Measurements from ENCODE around the gene SUGP1.

SUGP1 gene

GRCh38 chr19:19338082-19338481 lies 17.8 kb upstream of the SUGP1 start:
- no peak for DNase-seq

- no peak for DNase-seq
Observed at GRCh38 chr19:19337120-19337519, 16.8 kb upstream of the SUGP1 start.

GRCh38 chr19:19336597-19336996 lies 16.3 kb upstream of the SUGP1 start:
- DNase-seq = no peak

- DNase-seq = no peak
Observed at GRCh38 chr19:19335408-19336158, 15.3 kb upstream of the SUGP1 start.

GRCh38 chr19:19334989-19335344 lies 14.7 kb upstream of the SUGP1 start:
- DNase-seq = no peak

GRCh38 chr19:19334063-19334988 lies 14.0 kb upstream of the SUGP1 start:
- DNase-seq = no peak

- DNase-seq = no peak
Observed at GRCh38 chr19:19329126-19329525, 8.8 kb upstream of the SUGP1 start.

GRCh38 chr19:19327672-19328071 lies 7.4 kb upstream of the SUGP1 start:
- DNase-seq = no peak

GRCh38 chr19:19324059-19324770 lies 3.9 kb upstream of the SUGP1 start:
- no peak for DNase-seq

GRCh38 chr19:19321141-19321577 lies 850 bp upstream of the SUGP1 start:
- no peak for DNase-seq

- DNase-seq = no peak
Observed at GRCh38 chr19:19319732-19320360, 463 bp downstream of the SUGP1 start.

GRCh38 chr19:19316082-19316481 lies 4.2 kb downstream of the SUGP1 start:
- no peak for DNase-seq

GRCh38 chr19:19315444-19315843 lies 4.9 kb downstream of the SUGP1 start:
- DNase-seq = no peak

GRCh38 chr19:19308373-19308772 lies 11.9 kb downstream of the SUGP1 start:
- no peak for DNase-seq

- DNase-seq = no peak
Observed at GRCh38 chr19:19306191-19306590, 14.1 kb downstream of the SUGP1 start.

GRCh38 chr19:19305696-19306095 lies 14.6 kb downstream of the SUGP1 start:
- DNase-seq = no peak

- no peak for DNase-seq
Observed at GRCh38 chr19:19305066-19305465, 15.2 kb downstream of the SUGP1 start.

GRCh38 chr19:19304186-19304965 lies 15.9 kb downstream of the SUGP1 start:
- no peak for DNase-seq

- no peak for DNase-seq
Observed at GRCh38 chr19:19303411-19303810, 16.9 kb downstream of the SUGP1 start.

GRCh38 chr19:19300613-19301012 lies 19.7 kb downstream of the SUGP1 start:
- DNase-seq = no peak

- DNase-seq = no peak
Observed at GRCh38 chr19:19297759-19298158, 22.6 kb downstream of the SUGP1 start.

All from right forelimb (tissue), 1 donor.